Tibial nerve (tissue), 4 donors: Measurements from ENCODE around the gene HCFC1R1.

Source experiments
- CTCF ChIP-seq, 5 experiments: fragments of 200-600 bp in 3 of 5; fragments of 450-650 bp in 2 of 5; sonication (generic) in 3 of 5; IDR thresholded peaks; one replicate each; pipeline ENCODE4 v1.5.1; 2016 to 2019; ENCODE audit warnings: antibody characterized with exemption in 5 of 5, mild to moderate bottlenecking in 3 of 5, moderate library complexity in 2 of 5
- EP300 ChIP-seq, 2 donors: sonication (generic); formaldehyde crosslinking; IDR thresholded peaks; one replicate each; pipeline ENCODE4 v1.6.1; 2017; ENCODE audit warnings: antibody characterized with exemption in 2 of 2, mild to moderate bottlenecking in 1 of 2
- POLR2A ChIP-seq, 2 donors: fragments of 450-650 bp; IDR thresholded peaks; one replicate each; pipeline ENCODE4 v1.6.1; 2017; ENCODE audit warnings: antibody characterized with exemption in 2 of 2, mild to moderate bottlenecking in 2 of 2, moderate library complexity in 2 of 2

- TF ChIP-seq CTCF (IDR thresholded peaks at IDR 0.05) (no peak), POLR2A (IDR thresholded peaks at IDR 0.05) (no peak), EP300 (IDR thresholded peaks at IDR 0.05) (no peak)
Observed at GRCh38 chr16:3057181-3058138, 33.7 kb upstream of the HCFC1R1 start.
